SJSA1 (cell line): ENCODE results near the gene AASS. TPM values are rescaled to one million over a fixed set of nuclear protein-coding genes. Genes with fewer than 3 reads are reported as not detected.
A peak's percentile ranks its signal among the peaks of the same experiment; 100 is the strongest.
"Not testable (repeated sequence)": the region's sequence is repeated elsewhere in the genome, so short reads cannot be mapped to it uniquely, and the experiment has no call there.

Source experiments
- DNase-seq, 2 experiments: peaks; one replicate each; pipeline ENCODE4 v3.0.0-alpha.2; 2015 to 2020; ENCODE audit warnings: low spot score in 2 of 2, low read depth in 1 of 2
- H3K27ac ChIP-seq: fragments of 250-450 bp; sonication (Bioruptor Pico); 2 replicates; pipeline ENCODE4 v1.5.1; 2020; ENCODE audit warnings: mild to moderate bottlenecking, moderate library complexity
- H3K27me3 ChIP-seq: fragments of 250-450 bp; sonication (Bioruptor Pico); replicated peaks from 2 replicates; pipeline ENCODE4 v1.5.1; 2020; ENCODE audit warnings: mild to moderate bottlenecking, moderate library complexity
- H3K36me3 ChIP-seq: fragments of 250-450 bp; sonication (Bioruptor Pico); 2 replicates; pipeline ENCODE4 v1.5.1; 2020; ENCODE audit warnings: mild to moderate bottlenecking
- H3K4me1 ChIP-seq: fragments of 250-450 bp; sonication (Bioruptor Pico); replicated peaks from 2 replicates; pipeline ENCODE4 v1.6.1; 2021; ENCODE audit warnings: mild to moderate bottlenecking
- H3K4me3 ChIP-seq: fragments of 250-450 bp; sonication (Bioruptor Pico); 2 replicates; pipeline ENCODE4 v1.5.1; 2020; ENCODE audit warnings: mild to moderate bottlenecking
- H3K9me3 ChIP-seq: fragments of 250-450 bp; sonication (Bioruptor Pico); replicated peaks from 2 replicates; pipeline ENCODE4 v1.5.1; 2020; ENCODE audit warnings: mild to moderate bottlenecking
- total RNA-seq: library from RNA; depleted of rRNA; stranded (reverse); fragments of >200 nt; shearing (Covaris generic); gene quantifications from 2 replicates; pipeline ENCODE4 v1.2.3, GENCODE V29; 2014

Gene AASS
- total RNA-seq, 1 experiment from 2014 or later, result 18.7 TPM

GRCh38 chr7:122137251-122138077, 6.6 kb downstream of the AASS start:
- peak overlapping the region; percentile 33 for H3K4me3 ChIP-seq
- no peaks in the 10 kb centered on the region for H3K36me3 ChIP-seq
- peak overlapping the region; percentile 12 for H3K27ac ChIP-seq
- H3K27me3 ChIP-seq, result no peaks in the 10 kb centered on the region
- DNase-seq, result peak in 1 of 2 experiments; percentile 42
- no peaks in the 10 kb centered on the region for H3K9me3 ChIP-seq
- H3K4me1 ChIP-seq, result peaks cover 7% of the 10 kb centered on the region

- no peaks in the 10 kb centered on the region for H3K36me3 ChIP-seq
- H3K27ac ChIP-seq, result peak overlapping the region; percentile 3
- DNase-seq, result peak in 1 of 2 experiments; percentile 44
These were observed 7.3 kb downstream of the AASS start for GRCh38 chr7:122136639-122137245.

GRCh38 chr7:122136078-122136477, 8.0 kb downstream of the AASS start:
- Histone ChIP-seq H3K27me3 (no peaks in the 10 kb centered on the region), H3K36me3 (no peaks in the 10 kb centered on the region), H3K9me3 (no peaks in the 10 kb centered on the region), H3K4me3 (no peak overlapping the region), H3K4me1 (peaks cover 11% of the 10 kb centered on the region), H3K27ac (no peak overlapping the region)
- DNase-seq, result no peak

More at GRCh38 chr7:122136639-122137245, 7.3 kb downstream of the AASS start:
- Histone ChIP-seq H3K9me3 (no peaks in the 10 kb centered on the region), H3K4me1 (peaks cover 11% of the 10 kb centered on the region), H3K27me3 (no peaks in the 10 kb centered on the region), H3K4me3 (peak overlapping the region; percentile 33)

- H3K9me3 ChIP-seq, result no peaks in the 10 kb centered on the region
- no peaks in the 10 kb centered on the region for H3K27me3 ChIP-seq
- H3K4me3 ChIP-seq, result no peak overlapping the region
- H3K27ac ChIP-seq, result no peak overlapping the region
- no peak for DNase-seq
- peaks cover 11% of the 10 kb centered on the region for H3K4me1 ChIP-seq
- H3K36me3 ChIP-seq, result no peaks in the 10 kb centered on the region
These were observed 8.8 kb downstream of the AASS start for GRCh38 chr7:122135275-122135674.

GRCh38 chr7:122134793-122135192, 9.3 kb downstream of the AASS start:
- peaks cover 11% of the 10 kb centered on the region for H3K4me1 ChIP-seq
- H3K4me3 ChIP-seq, H3K27ac ChIP-seq, DNase-seq, H3K36me3 ChIP-seq, H3K27me3 ChIP-seq, H3K9me3 ChIP-seq: not testable (repeated sequence)

- H3K27ac ChIP-seq, result no peak overlapping the region
- no peaks in the 10 kb centered on the region for H3K9me3 ChIP-seq
- peaks cover 11% of the 10 kb centered on the region for H3K4me1 ChIP-seq
- no peak overlapping the region for H3K4me3 ChIP-seq
- H3K36me3 ChIP-seq, result no peaks in the 10 kb centered on the region
- H3K27me3 ChIP-seq, result no peaks in the 10 kb centered on the region
- no peak for DNase-seq
These were observed 10.6 kb downstream of the AASS start for GRCh38 chr7:122133477-122133876.

GRCh38 chr7:122132341-122132740, 11.7 kb downstream of the AASS start:
- peak in 1 of 2 experiments; percentile 20 for DNase-seq
- no peak overlapping the region for H3K4me3 ChIP-seq
- H3K4me1 ChIP-seq, result peaks cover 4% of the 10 kb centered on the region; the same call in 1 of the 2 replicates
- no peaks in the 10 kb centered on the region for H3K9me3 ChIP-seq
- no peaks in the 10 kb centered on the region for H3K27me3 ChIP-seq
- H3K36me3 ChIP-seq, result no peaks in the 10 kb centered on the region
- H3K27ac ChIP-seq, result no peak overlapping the region

GRCh38 chr7:122123746-122124145, 20.3 kb downstream of the AASS start:
- DNase-seq, result no peak
- Histone ChIP-seq H3K27ac (no peak overlapping the region), H3K36me3 (peaks cover 5% of the 10 kb centered on the region; the same call in 1 of the 2 replicates), H3K27me3 (no peaks in the 10 kb centered on the region), H3K4me3 (no peak overlapping the region), H3K4me1 (no peaks in the 10 kb centered on the region), H3K9me3 (no peaks in the 10 kb centered on the region)

- H3K36me3 ChIP-seq, result peaks cover 21% of the 10 kb centered on the region
- no peak overlapping the region for H3K27ac ChIP-seq
- no peak overlapping the region for H3K4me3 ChIP-seq
- no peak for DNase-seq
- H3K4me1 ChIP-seq, result no peaks in the 10 kb centered on the region
- H3K9me3 ChIP-seq, result no peaks in the 10 kb centered on the region
- H3K27me3 ChIP-seq, result no peaks in the 10 kb centered on the region
These were observed 25.3 kb downstream of the AASS start for GRCh38 chr7:122118757-122119156.

- peaks cover 3% of the 10 kb centered on the region; the same call in 1 of the 2 replicates for H3K36me3 ChIP-seq
- no peaks in the 10 kb centered on the region for H3K27me3 ChIP-seq
- no peak overlapping the region for H3K4me3 ChIP-seq
- no peaks in the 10 kb centered on the region for H3K9me3 ChIP-seq
- no peak for DNase-seq
- no peaks in the 10 kb centered on the region for H3K4me1 ChIP-seq
- H3K27ac ChIP-seq, result no peak overlapping the region
These were observed 41.0 kb downstream of the AASS start for GRCh38 chr7:122103064-122103463.

GRCh38 chr7:122100021-122100420, 44.0 kb downstream of the AASS start:
- 0 out of 2 replicates have a peak, but pooled peaks cover 5% of the 10 kb centered on the region for H3K4me1 ChIP-seq
- no peak overlapping the region for H3K27ac ChIP-seq
- H3K9me3 ChIP-seq, result no peaks in the 10 kb centered on the region
- no peak for DNase-seq
- H3K36me3 ChIP-seq, result peaks cover 3% of the 10 kb centered on the region; the same call in 1 of the 2 replicates
- no peaks in the 10 kb centered on the region for H3K27me3 ChIP-seq
- H3K4me3 ChIP-seq, result no peak overlapping the region

- H3K36me3 ChIP-seq, result 0 out of 2 replicates have a peak, but pooled peaks cover 3% of the 10 kb centered on the region
- no peak for DNase-seq
- no peaks in the 10 kb centered on the region for H3K27me3 ChIP-seq
- 0 out of 2 replicates have a peak, but pooled peaks cover 5% of the 10 kb centered on the region for H3K4me1 ChIP-seq
- no peak overlapping the region for H3K4me3 ChIP-seq
- no peak overlapping the region for H3K27ac ChIP-seq
- H3K9me3 ChIP-seq, result no peaks in the 10 kb centered on the region
These were observed 48.4 kb downstream of the AASS start for GRCh38 chr7:122095642-122096041.

- Histone ChIP-seq H3K4me1 (0 out of 2 replicates have a peak, but pooled peaks cover 5% of the 10 kb centered on the region), H3K4me3 (no peak overlapping the region)
These were observed 49.5 kb downstream of the AASS start for GRCh38 chr7:122094549-122094948.

More at GRCh38 chr7:122094549-122094948, 49.5 kb downstream of the AASS start:
- no peak for DNase-seq
- Histone ChIP-seq H3K36me3 (no peaks in the 10 kb centered on the region), H3K27me3 (no peaks in the 10 kb centered on the region), H3K9me3 (no peaks in the 10 kb centered on the region), H3K27ac (no peak overlapping the region)
